ENCODE measurements around the gene LIG3.

DNA sequence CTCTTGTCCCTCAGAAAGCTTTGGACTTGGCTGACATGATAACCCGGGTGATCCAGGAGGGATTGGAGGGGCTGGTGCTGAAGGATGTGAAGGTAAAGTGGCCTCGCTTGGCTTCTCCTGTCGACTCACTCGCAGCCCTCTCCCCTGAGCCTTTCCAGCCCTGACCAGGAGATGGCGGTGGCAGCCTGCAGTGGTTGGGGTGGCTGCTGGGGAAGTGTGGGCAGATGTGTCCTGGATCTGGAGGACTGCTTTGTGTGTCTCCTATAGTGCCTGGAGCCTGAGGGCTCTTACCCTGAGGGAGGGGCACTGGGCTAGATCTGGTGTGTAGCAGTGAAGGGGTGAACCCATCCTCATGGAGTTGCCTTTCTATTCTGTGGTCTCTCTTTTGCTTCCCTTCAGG lies 17.9 kb downstream of the LIG3 start:
- TF ChIP-seq CTCF (IDR thresholded peaks at IDR 0.05) (peak in 3 of 4 experiments; percentile 52 to 80 (median 74)), POLR2A (IDR thresholded peaks at IDR 0.05) (no peak), POLR2AphosphoS5 (IDR thresholded peaks at IDR 0.05) (no peak)

Data from gastroesophageal sphincter (tissue), 3 donors.